Activated CD4-positive, alpha-beta T cell treated with anti-CD3 and anti-CD28 coated beads, Interleukin-2, amount 50 U/mL, for 1 hour (primary cell): ENCODE measurements around the gene STEAP2.
"Not testable (repeated sequence)": the region's sequence is repeated elsewhere in the genome, so short reads cannot be mapped to it uniquely, and the experiment has no call there.

Experiments used
- DNase-seq: peaks from one replicate; pipeline ENCODE4 v3.0.0-alpha.2; 2020

STEAP2 gene

GRCh38 chr7:90211391-90212148, at the start of gene STEAP2:
Gene STEAP2 (plus strand): TSS chr7:90211740. CDS start chr7:90225083, 13,343 bp downstream.
- DNase-seq: no peak

GRCh38 chr7:90163534-90163933, 48.0 kb upstream of the STEAP2 start:
- DNase-seq: no peak

GRCh38 chr7:90165724-90166123, 45.8 kb upstream of the STEAP2 start:
- DNase-seq: no peak

GRCh38 chr7:90166153-90166552, 45.4 kb upstream of the STEAP2 start:
- no peak for DNase-seq

GRCh38 chr7:90167361-90167760, 44.2 kb upstream of the STEAP2 start:
- no peak for DNase-seq

- DNase-seq: no peak
Observed at GRCh38 chr7:90169891-90170290, 41.6 kb upstream of the STEAP2 start.

- no peak for DNase-seq
Observed at GRCh38 chr7:90172121-90172520, 39.4 kb upstream of the STEAP2 start.

GRCh38 chr7:90172624-90173023, 38.9 kb upstream of the STEAP2 start:
- DNase-seq: no peak

- DNase-seq: no peak
Observed at GRCh38 chr7:90173127-90173844, 38.3 kb upstream of the STEAP2 start.

- no peak for DNase-seq
Observed at GRCh38 chr7:90175667-90176066, 35.9 kb upstream of the STEAP2 start.

- no peak for DNase-seq
Observed at GRCh38 chr7:90176195-90176594, 35.3 kb upstream of the STEAP2 start.

GRCh38 chr7:90178166-90178565, 33.4 kb upstream of the STEAP2 start:
- no peak for DNase-seq

- DNase-seq: no peak
Observed at GRCh38 chr7:90178679-90179278, 32.8 kb upstream of the STEAP2 start.

- DNase-seq: no peak
Observed at GRCh38 chr7:90180011-90180585, 31.4 kb upstream of the STEAP2 start.

- no peak for DNase-seq
Observed at GRCh38 chr7:90180649-90181048, 30.9 kb upstream of the STEAP2 start.

GRCh38 chr7:90181485-90181884, 30.1 kb upstream of the STEAP2 start:
- DNase-seq: no peak

GRCh38 chr7:90186290-90186689, 25.2 kb upstream of the STEAP2 start:
- not testable (repeated sequence) for DNase-seq

GRCh38 chr7:90187507-90188050, 24.0 kb upstream of the STEAP2 start:
- DNase-seq: no peak

- DNase-seq: no peak
Observed at GRCh38 chr7:90188281-90188680, 23.3 kb upstream of the STEAP2 start.

- no peak for DNase-seq
Observed at GRCh38 chr7:90190995-90191394, 20.5 kb upstream of the STEAP2 start.

GRCh38 chr7:90191648-90192047, 19.9 kb upstream of the STEAP2 start:
- DNase-seq: no peak

- DNase-seq: no peak
Observed at GRCh38 chr7:90192876-90193750, 18.4 kb upstream of the STEAP2 start.
